Nephron progenitor cell (in vitro differentiated cells): ENCODE measurements around the gene OSBP2.
A peak's percentile ranks its signal among the peaks of the same experiment; 100 is the strongest.

Experiments
- DNase-seq: peaks from one replicate; pipeline ENCODE4 v3.0.0; 2021
- H3K27ac Mint-ChIP-seq: 2 replicates; pipeline ENCODE4 v1.8.0; 2021; ENCODE audit warnings: mild to moderate bottlenecking, moderate library complexity, mixed read lengths
- H3K27me3 Mint-ChIP-seq: 2 replicates; pipeline ENCODE4 v1.8.0; 2021; ENCODE audit warnings: mild to moderate bottlenecking, low read depth, mixed read lengths; ENCODE audit not compliant: poor library complexity
- H3K36me3 Mint-ChIP-seq: 2 replicates; pipeline ENCODE4 v1.8.0; 2021; ENCODE audit warnings: low read depth, mixed read lengths
- H3K4me1 Mint-ChIP-seq: 2 replicates; pipeline ENCODE4 v1.8.0; 2021; ENCODE audit warnings: mixed read lengths
- H3K4me3 Mint-ChIP-seq: 2 replicates; pipeline ENCODE4 v1.8.0; 2021; ENCODE audit warnings: mild to moderate bottlenecking, moderate library complexity, mixed read lengths
- H3K9me3 Mint-ChIP-seq: 2 replicates; pipeline ENCODE4 v1.8.0; 2021; ENCODE audit warnings: mild to moderate bottlenecking, moderate library complexity, mixed read lengths
- CTCF ChIP-seq: fragments of 200-600 bp; sonication (generic); IDR thresholded peaks from 2 replicates; pipeline ENCODE4 v1.5.0; 2021; ENCODE audit warnings: antibody characterized with exemption

OSBP2 gene

GRCh38 chr22:30744224-30744623 lies 49.5 kb downstream of the OSBP2 start:
- H3K4me3 Mint-ChIP-seq: no peak overlapping the region
- H3K27ac Mint-ChIP-seq: no peak overlapping the region
- H3K9me3 Mint-ChIP-seq: no peaks in the 10 kb centered on the region
- no peak for TF ChIP-seq CTCF
- peaks cover 21% of the 10 kb centered on the region for H3K27me3 Mint-ChIP-seq
- no peaks in the 10 kb centered on the region for H3K36me3 Mint-ChIP-seq
- no peaks in the 10 kb centered on the region for H3K4me1 Mint-ChIP-seq
- no peak for DNase-seq

- DNase-seq: no peak
- no peaks in the 10 kb centered on the region for H3K36me3 Mint-ChIP-seq
- H3K4me3 Mint-ChIP-seq: no peak overlapping the region
- no peaks in the 10 kb centered on the region for H3K4me1 Mint-ChIP-seq
- H3K27me3 Mint-ChIP-seq: peaks cover 8% of the 10 kb centered on the region
- no peaks in the 10 kb centered on the region for H3K9me3 Mint-ChIP-seq
- H3K27ac Mint-ChIP-seq: peak overlapping the region; percentile 43
- TF ChIP-seq CTCF: no peak
Observed at GRCh38 chr22:30747493-30747892, 52.8 kb downstream of the OSBP2 start.

GRCh38 chr22:30749272-30749671 lies 54.6 kb downstream of the OSBP2 start:
- Mint-ChIP-seq H3K27ac (no peak overlapping the region), H3K27me3 (peaks cover 5% of the 10 kb centered on the region), H3K9me3 (no peaks in the 10 kb centered on the region), H3K36me3 (no peaks in the 10 kb centered on the region), H3K4me3 (no peak overlapping the region), H3K4me1 (peaks cover 3% of the 10 kb centered on the region)
- TF ChIP-seq CTCF: no peak
- no peak for DNase-seq

GRCh38 chr22:30749849-30750248 lies 55.2 kb downstream of the OSBP2 start:
- no peak for TF ChIP-seq CTCF
- H3K27ac Mint-ChIP-seq: no peak overlapping the region
- no peaks in the 10 kb centered on the region for H3K36me3 Mint-ChIP-seq
- DNase-seq: no peak
- no peak overlapping the region for H3K4me3 Mint-ChIP-seq
- H3K4me1 Mint-ChIP-seq: peaks cover 5% of the 10 kb centered on the region
- H3K9me3 Mint-ChIP-seq: no peaks in the 10 kb centered on the region
- H3K27me3 Mint-ChIP-seq: peaks cover 5% of the 10 kb centered on the region

GRCh38 chr22:30751529-30751928 lies 56.9 kb downstream of the OSBP2 start:
- peaks cover 8% of the 10 kb centered on the region for H3K4me1 Mint-ChIP-seq
- no peak overlapping the region for H3K27ac Mint-ChIP-seq
- no peaks in the 10 kb centered on the region for H3K9me3 Mint-ChIP-seq
- no peaks in the 10 kb centered on the region for H3K36me3 Mint-ChIP-seq
- no peak for DNase-seq
- TF ChIP-seq CTCF: no peak
- no peak overlapping the region for H3K4me3 Mint-ChIP-seq
- H3K27me3 Mint-ChIP-seq: peaks cover 5% of the 10 kb centered on the region

- no peak for DNase-seq
- H3K27me3 Mint-ChIP-seq: peaks cover 5% of the 10 kb centered on the region
- H3K9me3 Mint-ChIP-seq: no peaks in the 10 kb centered on the region
- no peak for TF ChIP-seq CTCF
- peaks cover 8% of the 10 kb centered on the region for H3K4me1 Mint-ChIP-seq
- H3K36me3 Mint-ChIP-seq: no peaks in the 10 kb centered on the region
- H3K27ac Mint-ChIP-seq: no peak overlapping the region
- H3K4me3 Mint-ChIP-seq: no peak overlapping the region
Observed at GRCh38 chr22:30752771-30753170, 58.1 kb downstream of the OSBP2 start.
